ENCODE results near the gene COL4A1. TPM values are rescaled to one million over a fixed set of nuclear protein-coding genes. Genes with fewer than 3 reads are reported as not detected.

Gene COL4A1
- total RNA-seq, 2 experiments from 2014 or later: 0.08 to 0.16 TPM

DNA sequence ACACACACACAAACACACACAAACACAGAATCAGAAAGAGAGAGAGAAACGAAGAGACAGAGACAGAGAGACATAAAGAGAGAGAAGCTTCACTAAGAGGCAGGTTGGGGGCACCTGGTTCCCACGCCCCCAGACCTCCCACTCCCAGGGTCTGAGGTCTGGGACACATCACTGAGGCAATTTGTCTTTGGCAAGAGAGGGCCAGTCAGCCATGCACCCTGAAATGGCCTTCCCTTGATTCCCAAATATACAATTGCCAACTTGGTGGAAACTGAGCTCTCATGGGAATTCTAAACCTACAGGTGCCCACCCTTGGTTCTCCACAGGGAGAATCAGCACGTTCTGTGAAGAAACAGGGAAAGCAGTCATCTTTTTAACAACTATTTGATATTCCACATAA, 79.5 kb downstream of the COL4A1 start:
- POLR2A ChIA-PET: no interaction called here
- no peak overlapping the region for H3K27ac Mint-ChIP-seq

DNA sequence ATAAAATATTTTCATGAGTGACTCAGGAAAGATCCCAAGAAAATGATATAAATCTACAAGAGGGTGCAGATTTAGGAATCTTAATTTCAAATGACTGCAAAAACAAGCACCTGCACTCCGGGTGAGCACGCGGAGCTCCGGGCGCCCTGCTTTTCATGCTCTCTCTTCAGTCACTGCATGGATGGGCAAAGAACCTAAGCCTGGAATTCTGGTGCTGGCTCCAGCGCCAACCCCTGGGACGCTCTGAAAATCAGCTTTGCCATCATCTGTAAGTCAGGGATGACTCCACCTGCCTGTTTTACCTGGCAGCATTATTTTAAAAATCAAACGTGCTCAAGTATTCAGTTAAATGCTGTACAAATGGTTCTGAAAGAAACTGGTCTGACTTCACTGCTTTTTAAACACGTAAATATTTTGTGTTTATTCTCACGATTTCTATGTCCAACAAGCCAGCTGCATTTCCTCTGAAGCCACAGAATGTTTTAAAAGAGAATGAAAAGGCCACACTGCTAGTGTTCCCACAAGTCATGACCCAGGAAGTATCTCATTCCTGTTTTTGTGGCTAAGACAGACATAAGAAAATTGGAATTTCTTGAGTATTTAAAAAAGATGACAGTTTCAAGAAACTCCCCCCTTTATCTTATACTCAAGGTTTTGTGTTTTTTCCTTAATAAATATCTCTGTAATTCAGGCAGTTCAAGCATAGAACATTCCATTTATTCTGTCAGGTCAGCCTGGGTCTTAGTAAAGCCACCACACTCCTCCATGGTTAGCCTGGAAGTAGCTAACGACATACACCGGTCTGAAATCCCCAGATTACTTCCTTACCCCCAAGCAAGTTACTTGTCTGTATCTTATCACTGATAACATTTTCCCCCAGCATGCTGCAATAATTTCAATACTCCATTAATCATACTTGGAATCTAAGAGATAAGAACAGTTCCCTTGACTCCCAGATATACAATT, 81.1 kb downstream of the COL4A1 start:
- H3K4me3 ChIP-seq (ENCODE audit: low read length): no peak overlapping the region
- H3K27ac Mint-ChIP-seq: no peak overlapping the region
- H3K4me1 Mint-ChIP-seq (ENCODE audit: low read depth): no peaks in the 10 kb centered on the region
- DNase-seq: no peak
- no peaks in the 10 kb centered on the region for H3K36me3 Mint-ChIP-seq (ENCODE audit: low read depth)
- H3K4me3 Mint-ChIP-seq: no peak overlapping the region
- H3K36me3 ChIP-seq (ENCODE audit: insufficient read depth, low read length): no peaks in the 10 kb centered on the region
- no peaks in the 10 kb centered on the region for H3K9me3 ChIP-seq (ENCODE audit: control insufficient read depth in 1 of 2, insufficient read depth in 1 of 2, low read length in 2 of 2)
- peaks cover 0 to 3% of the 10 kb centered on the region in 2 experiments for H3K27me3 ChIP-seq (ENCODE audit: control insufficient read depth in 1 of 2, insufficient read depth in 2 of 2, low read length in 2 of 2)
- TF ChIP-seq, protein P1, sequence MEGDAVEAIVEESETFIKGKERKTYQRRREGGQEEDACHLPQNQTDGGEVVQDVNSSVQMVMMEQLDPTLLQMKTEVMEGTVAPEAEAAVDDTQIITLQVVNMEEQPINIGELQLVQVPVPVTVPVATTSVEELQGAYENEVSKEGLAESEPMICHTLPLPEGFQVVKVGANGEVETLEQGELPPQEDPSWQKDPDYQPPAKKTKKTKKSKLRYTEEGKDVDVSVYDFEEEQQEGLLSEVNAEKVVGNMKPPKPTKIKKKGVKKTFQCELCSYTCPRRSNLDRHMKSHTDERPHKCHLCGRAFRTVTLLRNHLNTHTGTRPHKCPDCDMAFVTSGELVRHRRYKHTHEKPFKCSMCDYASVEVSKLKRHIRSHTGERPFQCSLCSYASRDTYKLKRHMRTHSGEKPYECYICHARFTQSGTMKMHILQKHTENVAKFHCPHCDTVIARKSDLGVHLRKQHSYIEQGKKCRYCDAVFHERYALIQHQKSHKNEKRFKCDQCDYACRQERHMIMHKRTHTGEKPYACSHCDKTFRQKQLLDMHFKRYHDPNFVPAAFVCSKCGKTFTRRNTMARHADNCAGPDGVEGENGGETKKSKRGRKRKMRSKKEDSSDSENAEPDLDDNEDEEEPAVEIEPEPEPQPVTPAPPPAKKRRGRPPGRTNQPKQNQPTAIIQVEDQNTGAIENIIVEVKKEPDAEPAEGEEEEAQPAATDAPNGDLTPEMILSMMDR (IDR thresholded peaks at IDR 0.05): no peak
- H3K27me3 Mint-ChIP-seq: peaks cover 18% of the 10 kb centered on the region
- ChIA-PET POLR2A (no interaction called here), CTCF (no interaction called here)
- H3K27ac ChIP-seq (ENCODE audit: low read depth in 1 of 2, low read length in 2 of 2): no peak overlapping the region
- no peak for ATAC-seq (ENCODE audit: poor library complexity)
- no peaks in the 10 kb centered on the region for H3K4me1 ChIP-seq (ENCODE audit: insufficient read depth, low read length)
- intact Hi-C loops (cut with DNase I, micrococcal nuclease): loop anchor here in 1 of 2 experiments (10.0 kb wide), 1 partner anchor 589 kb away; no protein-coding TSS in a partner anchor
- no peaks in the 10 kb centered on the region for H3K9me3 Mint-ChIP-seq

More for the DNA sequence above, 79.5 kb downstream of the COL4A1 start:
- peaks cover 0 to 3% of the 10 kb centered on the region in 2 experiments for H3K27me3 ChIP-seq (ENCODE audit: control insufficient read depth in 1 of 2, insufficient read depth in 2 of 2, low read length in 2 of 2)
- no peaks in the 10 kb centered on the region for H3K9me3 ChIP-seq (ENCODE audit: control insufficient read depth in 1 of 2, insufficient read depth in 1 of 2, low read length in 2 of 2)
- DNase-seq: no peak
- Mint-ChIP-seq H3K4me1 (ENCODE audit: low read depth) (no peaks in the 10 kb centered on the region), H3K36me3 (ENCODE audit: low read depth) (no peaks in the 10 kb centered on the region), H3K9me3 (no peaks in the 10 kb centered on the region), H3K4me3 (no peak overlapping the region), H3K27me3 (peaks cover 17% of the 10 kb centered on the region)
- no peak for ATAC-seq (ENCODE audit: poor library complexity)
- H3K27ac ChIP-seq (ENCODE audit: low read depth in 1 of 2, low read length in 2 of 2): no peak overlapping the region
- no peak overlapping the region for H3K4me3 ChIP-seq (ENCODE audit: low read length)
- CTCF ChIA-PET: no interaction called here
- H3K36me3 ChIP-seq (ENCODE audit: insufficient read depth, low read length): no peaks in the 10 kb centered on the region
- TF ChIP-seq, protein P1 (IDR thresholded peaks at IDR 0.05): no peak
- intact Hi-C loops (cut with DNase I, micrococcal nuclease): loop anchor here in 1 of 2 experiments (10.0 kb wide), 1 partner anchor 587 kb away; no protein-coding TSS in a partner anchor
- no peaks in the 10 kb centered on the region for H3K4me1 ChIP-seq (ENCODE audit: insufficient read depth, low read length)

DNA sequence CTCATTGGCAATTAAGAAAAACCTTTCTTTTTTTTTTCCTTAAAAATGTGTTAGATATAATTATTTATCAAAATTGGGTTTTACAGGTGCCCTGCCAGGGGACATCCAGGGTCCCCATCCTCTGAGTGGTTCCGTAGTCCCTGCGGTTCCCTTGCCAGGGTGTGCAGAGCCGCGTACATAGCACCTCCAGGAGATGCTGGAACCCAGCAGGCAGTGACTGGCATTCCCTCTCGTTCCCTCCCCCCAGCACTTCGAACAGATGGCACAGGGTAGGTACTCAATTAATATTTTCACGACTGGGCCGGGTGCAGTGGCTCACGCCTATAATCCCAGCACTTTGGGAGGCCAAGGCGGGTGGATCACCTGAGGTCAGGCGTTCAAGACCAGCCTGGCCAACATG, 82.0 kb downstream of the COL4A1 start:
- H3K36me3 ChIP-seq (ENCODE audit: insufficient read depth, low read length): no peaks in the 10 kb centered on the region
- Mint-ChIP-seq H3K27me3 (peaks cover 22% of the 10 kb centered on the region), H3K4me1 (ENCODE audit: low read depth) (no peaks in the 10 kb centered on the region), H3K9me3 (no peaks in the 10 kb centered on the region), H3K36me3 (ENCODE audit: low read depth) (no peaks in the 10 kb centered on the region), H3K27ac (no peak overlapping the region), H3K4me3 (no peak overlapping the region)
- H3K4me3 ChIP-seq (ENCODE audit: low read length): no peak overlapping the region
- ATAC-seq (ENCODE audit: poor library complexity) (no peak), DNase-seq (no peak)
- CTCF ChIA-PET: no interaction called here
- H3K27ac ChIP-seq (ENCODE audit: low read depth in 1 of 2, low read length in 2 of 2): no peak overlapping the region
- H3K27me3 ChIP-seq (ENCODE audit: control insufficient read depth in 1 of 2, insufficient read depth in 2 of 2, low read length in 2 of 2): peaks cover 0 to 3% of the 10 kb centered on the region in 2 experiments
- H3K9me3 ChIP-seq (ENCODE audit: control insufficient read depth in 1 of 2, insufficient read depth in 1 of 2, low read length in 2 of 2): no peaks in the 10 kb centered on the region
- intact Hi-C loops (cut with DNase I, micrococcal nuclease): loop anchor here in 1 of 2 experiments (10.0 kb wide), 1 partner anchor 590 kb away; no protein-coding TSS in a partner anchor
- POLR2A ChIA-PET: no interaction called here
- H3K4me1 ChIP-seq (ENCODE audit: insufficient read depth, low read length): no peaks in the 10 kb centered on the region
- TF ChIP-seq, protein P1 (IDR thresholded peaks at IDR 0.05): no peak

Data from CD4-positive, alpha-beta T cell (primary cell).